CD4-positive, alpha-beta T cell (primary cell): ENCODE data around the gene CARS1. TPM values are rescaled to one million over a fixed set of nuclear protein-coding genes. Genes with fewer than 3 reads are reported as not detected.

Experiments used
- ATAC-seq: fragments of 200-7000 bp; cut with Tn5 transposase; one replicate; pipeline ENCODE4 v1.10.0; 2022; ENCODE audit warnings: mild to moderate bottlenecking; ENCODE audit not compliant: poor library complexity
- CTCF ChIA-PET: fragments of 350-600 bp; sonication (Branson Sonifier 250); formaldehyde crosslinking; loops from one replicate; lab custom pipeline; 2021; ENCODE audit warnings: antibody characterized with exemption, inconsistent platforms; lab: Charles Lee
- POLR2A ChIA-PET: fragments of 350-600 bp; sonication (Branson Sonifier 250); formaldehyde crosslinking; loops from one replicate; lab custom pipeline; 2021; ENCODE audit warnings: antibody characterized with exemption, inconsistent platforms; lab: Charles Lee
- DNase-seq, 14 experiments: peaks; one replicate each; pipeline ENCODE4 v3.0.0-alpha.2; 2013 to 2020; ENCODE audit warnings: mixed read lengths in 2 of 14
- H3K27ac ChIP-seq, 2 donors: one replicate each; pipeline versions ENCODE4 v1.5.1 to v1.7.0; 2013; ENCODE audit warnings: low read length in 2 of 2, low read depth in 1 of 2, mild to moderate bottlenecking in 1 of 2
- H3K27me3 ChIP-seq, 2 experiments: 1 replicate in 1 of 2; 2 replicates in 1 of 2; pipeline versions ENCODE4 v1.6.1 to v1.7.0; 2013; ENCODE audit warnings: low read length in 2 of 2, control low read depth in 1 of 2, mild to moderate bottlenecking in 1 of 2, moderate library complexity in 1 of 2; ENCODE audit not compliant: insufficient read depth in 2 of 2, control insufficient read depth in 1 of 2
- H3K36me3 ChIP-seq: one replicate; pipeline ENCODE4 v1.6.1; 2013; ENCODE audit warnings: low read length, control low read depth; ENCODE audit not compliant: insufficient read depth
- H3K4me1 ChIP-seq: one replicate; pipeline ENCODE4 v1.6.1; 2013; ENCODE audit warnings: low read length, control low read depth; ENCODE audit not compliant: insufficient read depth
- H3K4me3 ChIP-seq: one replicate; pipeline ENCODE4 v1.5.1; 2013; ENCODE audit warnings: mild to moderate bottlenecking, low read length, moderate library complexity
- H3K9me3 ChIP-seq, 2 experiments: 1 replicate in 1 of 2; 2 replicates in 1 of 2; pipeline versions ENCODE4 v1.6.1 to v1.7.0; 2013; ENCODE audit warnings: low read length in 2 of 2, mild to moderate bottlenecking in 2 of 2, control low read depth in 1 of 2, moderate library complexity in 1 of 2; ENCODE audit not compliant: control insufficient read depth in 1 of 2, insufficient read depth in 1 of 2
- H3K27ac Mint-ChIP-seq: one replicate; pipeline ENCODE4 v1.8.0; 2020; ENCODE audit warnings: mixed read lengths
- H3K27me3 Mint-ChIP-seq: one replicate; pipeline ENCODE4 v1.8.0; 2021; ENCODE audit warnings: mixed read lengths
- H3K36me3 Mint-ChIP-seq: one replicate; pipeline ENCODE4 v1.8.0; 2021; ENCODE audit warnings: low read depth, mixed read lengths
- H3K4me1 Mint-ChIP-seq: one replicate; pipeline ENCODE4 v1.8.0; 2021; ENCODE audit warnings: low read depth, mixed read lengths
- H3K4me3 Mint-ChIP-seq: one replicate; pipeline ENCODE4 v1.8.0; 2020; ENCODE audit warnings: mild to moderate bottlenecking, mixed read lengths
- H3K9me3 Mint-ChIP-seq: one replicate; pipeline ENCODE4 v1.8.0; 2020; ENCODE audit warnings: mixed read lengths
- CTCF ChIP-seq: fragments of 200-600 bp; IDR thresholded peaks from one replicate; pipeline ENCODE4 v1.8.0; 2022; ENCODE audit warnings: antibody characterized with exemption, mild to moderate bottlenecking
- intact Hi-C, 2 experiments: fragments of 100-400 bp; cut with DNase I in 1 of 2; cut with micrococcal nuclease in 1 of 2; formaldehyde crosslinking; loops; one replicate each; pipeline versions ENCODE4 v1.15.1 to v1.9.0; 2023 to 2025; cut with DNase I, micrococcal nuclease
- total RNA-seq, 174 experiments: library from RNA in 2 of 174; stranded (reverse) in 2 of 174; gene quantifications; one replicate each; pipeline ENCODE4 v1.2.3 and lab custom pipeline; 2021 to 2026

Gene CARS1
- total RNA-seq, 2 experiments from 2014 or later: 24.1 to 25.2 TPM

GRCh38 chr11:3018596-3018995 lies 38.6 kb downstream of the CARS1 start:
- ChIA-PET CTCF (no interaction called here), POLR2A (interaction anchor here (1.0 kb wide), 1 partner anchor 26 kb away, joined by 3 read pairs; the partner anchor contains the start of gene NAP1L4)
- Mint-ChIP-seq H3K27me3 (no peaks in the 10 kb centered on the region), H3K9me3 (no peaks in the 10 kb centered on the region), H3K4me3 (no peak overlapping the region), H3K27ac (peak overlapping the region; percentile 44), H3K36me3 (peaks cover 85% of the 10 kb centered on the region), H3K4me1 (peaks cover 56% of the 10 kb centered on the region)
- H3K27ac ChIP-seq: no peak overlapping the region
- no peak for ATAC-seq
- DNase-seq: no peak
- no peak for TF ChIP-seq CTCF
- peaks cover 52% of the 10 kb centered on the region for H3K36me3 ChIP-seq
- H3K9me3 ChIP-seq: no peaks in the 10 kb centered on the region
- H3K4me3 ChIP-seq: no peak overlapping the region
- no peaks in the 10 kb centered on the region for H3K27me3 ChIP-seq
- intact Hi-C loops: no loop called here
- peaks cover 79% of the 10 kb centered on the region for H3K4me1 ChIP-seq

GRCh38 chr11:3016861-3017260 lies 40.4 kb downstream of the CARS1 start:
- no peak for DNase-seq
- Mint-ChIP-seq H3K9me3 (no peaks in the 10 kb centered on the region), H3K36me3 (peaks cover 80% of the 10 kb centered on the region), H3K27ac (peak overlapping the region; percentile 65), H3K4me3 (no peak overlapping the region), H3K27me3 (no peaks in the 10 kb centered on the region), H3K4me1 (peaks cover 41% of the 10 kb centered on the region)
- TF ChIP-seq CTCF: no peak
- Histone ChIP-seq H3K4me3 (no peak overlapping the region), H3K9me3 (no peaks in the 10 kb centered on the region), H3K36me3 (peaks cover 57% of the 10 kb centered on the region), H3K27me3 (no peaks in the 10 kb centered on the region), H3K27ac (peak overlapping the region in 1 of 2 donors; percentile 32), H3K4me1 (peaks cover 79% of the 10 kb centered on the region)
- ChIA-PET CTCF (no interaction called here), POLR2A (interaction anchor here (5.4 kb wide), 1 partner anchor 27 kb away, joined by 206 read pairs; the partner anchor contains the start of gene NAP1L4)
- intact Hi-C loops: loop anchor here in 1 of 2 experiments (2.0 kb wide), 1 partner anchor 20 kb away; no protein-coding TSS in a partner anchor
- no peak for ATAC-seq

GRCh38 chr11:3015796-3016195 lies 41.4 kb downstream of the CARS1 start:
- H3K9me3 ChIP-seq: no peaks in the 10 kb centered on the region
- Mint-ChIP-seq H3K27ac (peak overlapping the region; percentile 93), H3K4me1 (peaks cover 37% of the 10 kb centered on the region), H3K9me3 (no peaks in the 10 kb centered on the region), H3K27me3 (no peaks in the 10 kb centered on the region), H3K4me3 (no peak overlapping the region), H3K36me3 (peaks cover 82% of the 10 kb centered on the region)
- H3K27ac ChIP-seq: peak overlapping the region in 1 of 2 donors; percentile 56
- H3K27me3 ChIP-seq: no peaks in the 10 kb centered on the region
- intact Hi-C loops: loop anchor here in 1 of 2 experiments (2.0 kb wide), 3 partner anchors 21 to 41 kb away; partner anchors contain the start of gene CARS1
- no peak for TF ChIP-seq CTCF
- POLR2A ChIA-PET: interaction anchor here (1.1 to 5.4 kb wide), 7 partner anchors 7 to 76 kb away, joined by 3 to 206 read pairs (median 8); partner anchors contain the start of gene NAP1L4
- peaks cover 83% of the 10 kb centered on the region for H3K4me1 ChIP-seq
- H3K36me3 ChIP-seq: peaks cover 62% of the 10 kb centered on the region
- ATAC-seq (no peak), DNase-seq (no peak)
- CTCF ChIA-PET: interaction anchor here (1.3 to 2.7 kb wide), 4 partner anchors 22 to 76 kb away, joined by 6 to 10 read pairs (median 9); no protein-coding TSS in a partner anchor
- H3K4me3 ChIP-seq: no peak overlapping the region
